HG03432 (cell line): ENCODE data around the gene GUCY1A1.

Experiments
- ATAC-seq: cut with Tn5 transposase; IDR thresholded peaks from one replicate; pipeline ENCODE4 v1.9.1; 2021; ENCODE audit warnings: mild to moderate bottlenecking, moderate library complexity; ENCODE audit not compliant: unreplicated experiment

Gene GUCY1A1

DNA sequence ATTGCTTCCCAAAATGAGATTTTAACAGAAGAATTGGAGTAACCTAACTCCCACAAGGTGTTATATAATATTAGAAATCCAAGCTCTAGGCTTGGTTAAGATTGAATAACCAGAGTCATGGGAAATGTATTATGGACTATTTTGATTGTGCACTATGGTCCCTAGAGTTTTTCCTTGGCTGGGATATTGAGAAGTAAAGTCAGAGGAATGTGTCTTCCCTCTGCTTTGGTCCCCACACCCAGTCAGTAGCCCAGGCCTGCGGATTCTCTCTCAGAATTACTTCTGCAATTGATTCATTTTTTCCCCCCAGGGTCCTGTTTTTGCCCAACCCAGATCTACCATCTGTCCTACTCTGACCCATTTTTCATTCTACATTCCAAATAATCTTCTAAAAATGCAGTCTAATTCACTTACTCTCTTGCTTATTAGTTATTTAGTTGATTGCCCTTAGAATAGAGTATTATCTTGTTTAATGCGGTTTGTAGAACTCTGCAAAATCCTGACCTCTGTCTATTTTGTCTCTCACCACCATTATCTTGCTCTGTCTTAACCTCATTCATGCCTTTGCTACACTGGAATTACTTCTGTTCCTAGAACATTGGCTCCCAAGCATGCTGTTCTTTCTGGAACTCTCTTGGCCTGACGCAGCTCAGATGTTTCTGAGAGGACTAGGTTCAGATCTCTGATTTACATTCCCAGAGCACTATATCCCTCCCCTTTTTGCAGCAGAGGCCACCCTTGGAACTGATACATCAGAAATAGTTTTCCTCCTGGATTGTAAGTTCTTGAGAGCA is 23.6 kb downstream of the GUCY1A1 start:
- ATAC-seq: no peak

DNA sequence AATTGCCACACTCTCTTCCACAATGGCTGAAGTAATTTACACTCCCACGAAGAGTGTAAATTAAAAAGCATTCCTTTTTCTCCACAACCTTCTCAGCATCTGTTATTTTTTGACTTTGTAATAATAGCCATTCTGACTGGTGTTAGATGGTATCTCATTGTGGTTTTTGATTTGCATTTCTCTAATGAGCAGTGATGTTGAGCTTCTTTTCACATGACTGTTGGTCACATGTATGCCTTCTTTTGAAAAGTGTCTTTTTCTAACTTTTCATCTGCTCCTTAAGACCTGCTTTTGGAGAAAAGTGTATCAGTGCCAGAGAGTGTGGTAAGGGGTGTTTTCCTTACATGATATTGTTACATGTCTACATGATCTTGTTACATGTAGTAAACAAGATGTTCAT is 25.7 kb downstream of the GUCY1A1 start:
- ATAC-seq: no peak

DNA sequence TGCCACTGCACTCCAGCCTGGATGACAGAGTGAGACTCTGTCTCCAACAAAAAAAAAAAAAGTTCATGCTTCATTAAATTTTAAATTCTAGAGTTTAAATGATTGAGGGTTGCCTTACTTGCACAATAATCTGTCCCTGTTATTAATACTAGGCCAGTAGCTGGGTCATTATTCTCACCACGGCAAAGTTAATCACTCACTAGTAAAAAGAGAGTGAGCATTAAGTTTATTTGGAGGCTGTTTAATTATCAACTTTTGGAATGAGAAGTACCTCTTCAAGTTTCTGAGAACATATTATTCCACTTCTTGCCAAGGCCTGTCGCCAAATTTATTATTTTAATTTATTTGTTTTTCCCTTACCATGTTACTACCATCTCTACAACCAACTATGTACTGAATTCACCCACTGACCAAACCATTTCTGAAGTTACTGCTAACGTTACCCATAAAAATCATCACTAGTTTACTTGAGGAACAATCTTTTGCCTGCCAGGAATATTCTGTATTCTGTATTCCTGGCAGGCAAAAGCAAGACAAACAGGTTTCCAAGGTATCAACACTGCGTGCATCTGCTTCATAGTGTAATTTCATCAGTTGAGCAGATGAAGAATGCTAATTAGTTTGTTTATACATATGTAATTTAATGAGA is 26.5 kb downstream of the GUCY1A1 start:
- no peak for ATAC-seq

DNA sequence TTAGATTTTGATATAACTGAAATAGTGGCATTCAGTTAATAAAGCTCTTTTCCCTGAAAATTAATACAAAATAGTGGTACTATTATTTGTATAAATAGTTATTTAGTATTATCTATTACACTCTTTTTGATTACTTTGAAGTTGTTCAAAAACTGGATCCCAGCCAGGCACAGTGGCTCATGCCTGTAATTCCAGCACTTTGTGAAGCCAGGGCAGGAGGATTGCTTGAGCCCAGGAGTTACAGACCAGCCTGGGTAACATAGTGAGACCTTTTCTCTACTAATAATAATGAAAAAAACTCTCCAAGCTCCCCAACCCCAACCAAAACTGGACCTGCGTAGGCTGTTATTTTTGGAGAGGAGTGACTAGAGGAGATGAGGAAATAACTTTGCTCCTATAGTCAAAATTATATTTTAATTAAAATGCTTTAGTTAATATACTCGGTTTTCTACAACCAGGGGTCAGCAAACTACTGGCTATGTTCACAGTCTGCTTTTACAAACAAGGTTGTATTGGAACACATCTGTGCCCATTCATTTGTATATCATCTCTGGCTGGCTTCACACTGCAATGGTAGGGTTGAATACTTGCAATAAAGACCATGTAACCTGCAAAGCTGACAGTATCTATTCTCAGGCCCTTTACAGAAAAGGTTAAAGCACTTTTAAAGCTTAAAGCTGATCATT is 27.6 kb downstream of the GUCY1A1 start:
- no peak for ATAC-seq

DNA sequence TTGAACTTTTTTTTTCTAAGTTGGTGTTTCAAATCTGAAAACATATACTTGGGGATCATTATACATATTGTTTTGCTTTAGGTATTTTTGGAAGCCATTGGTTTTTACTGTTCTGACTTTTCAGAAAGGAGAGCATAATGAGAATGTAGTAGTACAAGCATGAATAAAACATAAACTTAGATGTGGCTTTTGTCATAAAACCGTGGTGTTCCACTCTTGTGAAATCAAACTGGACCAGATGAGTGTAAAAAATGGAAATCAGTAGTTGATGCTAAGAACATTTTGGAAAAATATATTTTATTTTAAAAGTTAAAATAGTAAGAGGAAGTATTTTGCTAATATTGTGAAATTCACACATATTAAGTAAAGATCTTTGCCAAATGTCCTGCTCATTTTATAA is 29.6 kb downstream of the GUCY1A1 start:
- ATAC-seq: no peak

DNA sequence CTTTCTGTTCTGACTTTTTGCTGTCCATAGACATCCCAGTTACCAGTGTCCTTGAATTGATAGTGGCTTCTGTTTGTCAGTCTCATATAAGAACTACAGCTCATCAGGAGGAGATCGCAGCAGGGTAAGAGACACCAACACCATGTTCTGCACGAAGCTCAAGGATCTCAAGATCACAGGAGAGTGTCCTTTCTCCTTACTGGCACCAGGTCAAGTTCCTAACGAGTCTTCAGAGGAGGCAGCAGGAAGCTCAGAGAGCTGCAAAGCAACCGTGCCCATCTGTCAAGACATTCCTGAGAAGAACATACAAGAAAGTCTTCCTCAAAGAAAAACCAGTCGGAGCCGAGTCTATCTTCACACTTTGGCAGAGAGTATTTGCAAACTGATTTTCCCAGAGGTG is 30.1 kb downstream of the GUCY1A1 start:
- ATAC-seq: no peak

DNA sequence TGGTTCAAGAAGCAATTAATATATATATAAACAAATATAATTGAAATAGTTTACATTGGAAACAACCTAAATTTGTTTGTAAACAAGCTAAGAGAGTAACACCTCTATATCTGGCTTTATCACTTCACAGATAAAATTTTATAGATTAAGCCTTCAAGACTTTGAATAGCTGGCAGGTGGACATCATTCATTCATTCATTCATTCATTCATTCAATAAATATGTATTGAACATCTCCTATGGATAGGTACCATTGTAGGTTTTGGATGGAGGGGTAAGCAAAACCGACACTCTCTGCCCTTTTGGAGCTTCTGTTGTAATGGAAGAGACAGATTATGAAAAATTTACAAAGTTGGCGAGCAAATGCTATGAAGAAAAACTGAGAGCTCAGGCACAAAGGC is 35.2 kb downstream of the GUCY1A1 start:
- ATAC-seq: no peak

DNA sequence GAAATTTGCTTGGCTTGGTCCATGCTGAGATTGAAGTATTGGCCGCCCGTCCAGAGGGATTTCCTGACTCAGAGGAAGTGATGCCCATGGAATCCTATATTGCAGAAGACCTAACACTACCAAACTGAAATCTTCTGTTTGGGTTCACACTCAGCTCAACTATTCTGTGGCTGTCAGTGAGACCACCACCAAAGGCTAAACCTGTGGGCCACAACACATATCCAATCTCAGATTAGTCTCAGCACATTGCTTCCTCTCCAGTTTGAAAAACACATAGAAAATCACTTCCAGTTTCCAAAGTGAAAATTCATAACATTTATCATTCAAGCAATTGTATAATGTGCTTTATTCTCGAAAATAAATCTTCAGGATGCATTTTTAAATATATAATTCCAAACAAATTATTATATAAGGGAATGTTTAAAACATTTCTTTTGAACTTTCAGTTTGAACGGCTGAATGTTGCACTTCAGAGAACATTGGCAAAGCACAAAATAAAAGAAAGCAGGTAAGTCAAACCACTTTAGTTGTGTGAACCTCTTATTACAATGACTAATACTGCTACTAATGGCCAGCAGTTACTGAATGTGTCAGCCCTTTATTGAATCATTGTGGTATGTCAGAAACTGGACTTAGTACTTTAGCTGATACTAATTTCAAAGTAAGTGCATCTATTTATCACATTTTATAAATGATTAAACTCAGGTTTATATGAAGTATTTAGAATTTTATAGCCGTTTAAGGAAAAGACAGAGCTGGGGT is 37.0 kb downstream of the GUCY1A1 start:
- peak; percentile 99 for ATAC-seq

DNA sequence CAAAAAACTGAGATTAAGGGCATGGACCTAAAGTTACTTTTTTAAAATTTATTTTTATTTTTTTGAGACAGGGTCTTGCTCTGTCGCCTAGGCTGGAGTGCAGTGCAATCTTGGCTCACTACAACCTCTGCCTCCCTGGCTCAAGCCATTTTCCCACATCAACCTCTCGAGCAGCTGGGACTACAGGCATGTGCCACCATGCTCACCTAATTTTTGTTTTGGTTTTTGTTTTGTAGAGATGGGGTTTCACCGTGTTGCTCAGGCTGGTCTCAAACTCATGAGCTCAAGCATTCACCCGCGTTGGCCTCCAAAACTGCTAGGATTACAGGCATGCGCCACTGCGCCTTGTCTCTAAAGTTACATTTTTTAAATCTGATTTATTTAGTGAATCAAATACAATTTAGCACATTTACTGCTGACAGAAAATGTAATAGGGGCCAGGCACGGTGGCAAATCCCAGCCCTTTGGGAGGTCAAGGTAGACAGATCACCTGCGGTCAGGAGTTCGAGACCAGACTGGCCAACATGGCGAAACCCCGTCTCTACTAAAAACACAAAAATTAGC is 38.3 kb downstream of the GUCY1A1 start:
- ATAC-seq: no peak

DNA sequence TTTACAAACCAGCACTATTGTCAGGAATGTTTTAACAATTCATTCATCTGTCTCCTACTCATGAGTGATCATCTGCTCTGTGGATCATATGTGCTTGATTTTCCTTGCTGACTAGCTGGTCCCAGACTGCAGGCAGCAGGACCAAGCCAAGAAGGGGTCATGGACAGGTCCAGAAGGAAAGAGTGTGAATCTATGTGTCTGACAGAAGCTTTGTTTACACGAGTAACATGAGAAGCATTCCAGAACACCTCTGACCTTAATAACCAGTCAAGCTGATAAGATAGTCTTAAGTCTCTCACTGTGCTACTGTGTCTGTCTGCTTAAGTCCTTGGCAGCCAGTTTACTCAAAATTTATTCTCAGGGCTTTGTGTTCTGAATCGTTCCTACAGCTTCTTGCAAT is 39.0 kb downstream of the GUCY1A1 start:
- no peak for ATAC-seq

DNA sequence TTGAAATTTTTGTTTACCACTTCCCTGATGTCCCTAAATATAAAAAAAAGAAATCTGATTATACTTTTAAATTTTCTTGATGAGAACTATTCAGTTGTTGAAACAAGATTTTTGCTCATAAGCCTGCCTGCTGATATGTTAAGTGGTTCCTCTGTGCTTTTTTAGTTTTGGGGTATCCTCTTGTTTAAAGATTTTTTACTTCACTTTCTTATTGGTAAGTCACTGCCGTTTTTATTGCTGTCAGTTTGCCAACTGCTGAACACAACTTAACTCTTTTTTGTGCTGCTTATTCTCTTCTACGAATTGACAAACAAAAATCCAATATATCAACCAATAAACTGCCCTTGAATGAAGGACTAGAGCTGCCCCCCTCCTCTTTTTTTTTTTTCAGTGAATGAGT is 39.5 kb downstream of the GUCY1A1 start:
- no peak for ATAC-seq

DNA sequence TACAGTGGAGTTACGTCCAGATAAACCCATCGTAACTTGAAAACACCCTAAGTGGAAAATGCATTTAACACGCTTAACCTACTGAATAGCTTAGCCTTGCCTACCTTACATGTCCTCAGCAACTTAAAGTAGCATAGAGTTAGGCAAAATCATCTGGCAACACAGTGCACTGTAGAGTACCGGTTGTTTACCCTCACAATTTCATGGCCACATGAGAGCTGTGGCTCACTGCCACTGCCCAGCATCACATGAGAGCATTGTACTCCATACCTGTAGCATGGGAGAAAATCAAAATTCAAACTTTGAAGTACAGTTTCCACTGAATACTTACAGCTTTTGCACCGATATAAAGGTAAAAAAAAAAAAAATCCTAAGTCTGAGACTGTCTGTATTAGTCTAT is 40.6 kb downstream of the GUCY1A1 start:
- no peak for ATAC-seq

DNA sequence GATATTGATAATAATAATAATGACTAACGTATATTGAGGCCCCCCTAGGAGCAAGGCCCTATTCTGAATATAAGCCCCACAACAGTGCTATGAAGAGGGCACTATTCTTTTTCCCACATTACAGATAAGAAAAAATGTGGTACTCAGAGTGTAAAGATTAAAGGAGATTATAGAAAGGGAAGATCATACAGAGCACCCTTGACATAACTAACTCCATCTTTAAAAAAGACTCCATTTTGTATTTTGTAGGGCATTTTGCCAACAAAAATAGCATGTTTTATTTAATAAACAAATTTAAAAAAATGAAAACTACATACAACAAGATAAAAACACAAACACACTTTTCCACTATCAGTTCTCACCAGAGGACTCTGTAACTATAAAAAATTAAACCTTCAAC is 42.1 kb downstream of the GUCY1A1 start:
- ATAC-seq: no peak

DNA sequence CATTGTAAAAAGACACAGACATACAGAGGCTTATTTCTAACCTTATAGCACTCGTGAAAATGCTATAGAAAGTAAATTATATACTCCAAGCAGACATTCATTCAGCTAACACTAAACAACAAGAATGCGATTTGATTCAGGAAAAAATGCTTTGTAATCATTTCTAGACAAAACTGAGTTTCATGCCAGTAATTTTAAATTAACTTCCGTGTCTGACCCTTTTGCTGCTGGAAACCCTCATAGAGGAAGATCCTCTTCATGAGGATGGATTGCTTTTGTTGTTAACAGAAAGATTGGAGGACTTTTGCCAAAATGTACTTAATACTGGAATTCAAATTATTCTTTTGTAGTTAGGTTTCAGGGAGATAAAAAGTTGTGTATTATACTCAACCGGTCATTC is 43.3 kb downstream of the GUCY1A1 start:
- ATAC-seq: no peak

DNA sequence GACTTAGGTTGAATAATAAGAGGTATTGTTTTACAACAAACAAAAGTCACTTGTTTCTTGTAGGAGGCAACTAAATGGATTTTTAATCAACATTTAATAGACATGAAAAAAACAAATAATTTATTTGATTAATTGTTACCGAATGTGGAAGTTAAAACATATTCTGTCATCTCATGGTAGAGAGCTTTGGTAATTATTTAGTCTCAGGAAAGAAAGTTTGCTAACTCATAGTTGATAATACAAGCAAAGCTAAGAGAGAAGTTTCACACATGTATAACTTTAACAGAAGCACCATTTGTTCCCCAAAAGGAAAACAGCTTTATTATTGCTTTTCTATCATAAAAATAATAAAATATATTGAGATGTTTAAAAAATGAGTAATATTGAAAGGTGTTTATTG is 44.9 kb downstream of the GUCY1A1 start:
- ATAC-seq: no peak

DNA sequence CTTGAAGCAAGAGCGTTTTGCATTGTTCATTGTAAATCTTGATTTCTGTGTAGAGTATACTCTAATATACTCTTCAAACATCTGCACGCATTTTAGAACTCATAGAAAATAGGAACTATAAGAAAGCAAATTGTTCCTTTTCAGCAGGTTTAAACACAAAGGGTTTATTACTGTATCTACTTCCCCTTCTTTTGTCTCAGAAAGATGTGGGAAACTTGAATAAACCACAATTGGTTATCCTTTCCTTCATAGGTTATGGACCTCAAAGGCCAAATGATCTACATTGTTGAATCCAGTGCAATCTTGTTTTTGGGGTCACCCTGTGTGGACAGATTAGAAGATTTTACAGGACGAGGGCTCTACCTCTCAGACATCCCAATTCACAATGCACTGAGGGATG is 46.2 kb downstream of the GUCY1A1 start:
- no peak for ATAC-seq

DNA sequence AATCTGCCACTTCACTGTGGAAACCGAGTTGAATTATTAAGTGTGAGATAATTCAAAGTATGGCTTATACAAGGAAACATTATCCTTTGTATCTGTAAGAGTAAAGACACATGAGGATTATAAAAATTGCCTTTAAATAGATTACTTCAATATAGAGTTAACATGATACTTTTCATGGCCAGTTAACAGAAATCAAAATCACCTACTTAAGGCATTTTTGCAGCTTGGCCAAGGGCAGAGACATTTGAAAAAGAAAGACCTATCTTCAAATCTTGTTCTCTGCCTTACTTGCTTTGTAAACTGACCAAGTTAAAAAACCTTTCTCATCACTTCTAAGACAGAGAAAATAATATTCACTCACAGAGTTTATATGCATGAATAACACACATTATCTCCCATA is 47.3 kb downstream of the GUCY1A1 start:
- no peak for ATAC-seq

DNA sequence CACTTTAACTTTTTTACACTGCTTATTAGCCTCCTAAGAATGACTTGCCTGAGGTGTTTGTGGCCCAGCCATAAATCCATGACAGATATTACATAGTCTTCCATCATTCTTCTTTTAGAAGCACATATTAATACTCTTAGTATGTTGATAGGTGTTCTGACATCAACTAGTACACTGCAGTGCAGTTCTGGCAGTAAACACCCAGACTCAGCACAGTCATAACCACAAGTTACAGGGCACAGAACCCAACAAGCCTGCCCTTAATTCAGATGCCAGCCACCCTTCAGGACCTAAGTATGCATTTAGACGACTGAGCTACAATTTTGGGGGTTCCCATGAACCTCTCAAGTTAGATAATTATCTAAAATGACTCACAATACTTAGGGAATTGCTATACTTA is 55.7 kb downstream of the GUCY1A1 start:
- ATAC-seq: no peak

DNA sequence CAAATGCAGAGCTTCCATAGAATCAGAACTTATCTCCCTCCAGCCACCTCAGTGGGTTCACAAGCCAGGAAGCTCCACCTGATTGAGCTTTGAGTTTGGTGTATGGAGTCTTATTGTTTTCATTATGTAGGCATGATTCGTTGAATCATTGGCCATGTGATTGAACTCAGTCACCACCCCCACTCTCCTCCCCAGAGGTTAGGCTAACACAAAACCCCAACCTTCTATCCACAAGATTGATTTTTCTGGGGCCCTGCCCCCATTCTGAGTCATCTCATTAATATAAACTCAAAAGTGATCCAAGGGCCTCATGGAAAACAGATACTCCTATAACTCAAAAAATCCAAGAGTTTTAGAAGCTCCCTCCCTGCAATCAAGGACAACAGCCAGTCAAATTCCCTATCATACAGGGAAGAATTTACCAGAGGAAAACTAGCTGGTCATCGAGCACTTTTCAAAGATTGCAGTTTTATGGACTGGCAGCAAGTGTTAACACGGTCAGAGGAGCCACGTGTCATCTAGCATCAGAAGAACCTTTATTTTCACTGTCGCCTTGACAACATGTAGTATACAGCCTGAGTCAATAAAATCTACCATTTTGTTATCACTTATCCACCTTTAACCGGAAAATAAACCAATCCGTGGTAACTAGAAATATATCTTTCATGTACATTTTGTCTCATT is 56.3 kb downstream of the GUCY1A1 start:
- no peak for ATAC-seq

DNA sequence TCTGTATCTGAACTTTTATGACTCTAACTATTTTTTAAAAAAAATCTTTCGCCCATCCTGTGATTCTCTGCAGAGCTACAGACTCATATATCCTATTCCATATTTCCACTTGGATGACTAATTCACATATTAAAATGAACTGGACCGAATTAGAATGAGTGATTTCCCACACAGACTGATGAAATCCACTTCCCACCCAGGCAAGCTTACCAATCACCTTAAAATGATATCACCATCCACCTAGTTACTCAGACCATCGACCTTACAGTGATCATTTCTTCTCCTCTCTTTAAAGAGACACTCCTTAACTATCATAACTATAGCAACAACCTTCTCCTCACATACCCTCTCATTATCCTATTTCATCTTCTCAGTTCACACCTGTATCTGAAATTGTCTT is 58.1 kb downstream of the GUCY1A1 start:
- no peak for ATAC-seq

DNA sequence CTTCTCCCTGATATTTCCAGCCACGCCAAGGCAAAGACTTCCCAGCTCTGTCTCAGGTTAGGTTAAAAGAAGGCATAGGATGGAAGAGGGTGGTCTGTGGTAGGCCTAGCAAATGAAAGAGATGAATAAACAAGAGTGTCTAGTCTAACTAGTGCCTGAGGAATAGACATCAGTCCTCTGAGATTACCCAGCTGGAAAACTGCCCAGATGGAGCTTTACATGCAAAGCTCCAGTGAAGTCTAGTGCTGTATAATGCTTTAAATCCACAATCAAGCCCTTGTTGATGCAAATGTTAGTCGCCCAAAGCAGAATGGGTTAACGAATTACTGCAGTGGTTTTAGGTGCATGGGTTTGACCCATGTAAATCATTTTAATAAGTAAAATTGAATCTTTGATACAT is 67.4 kb downstream of the GUCY1A1 start:
- no peak for ATAC-seq
